Measurements from ENCODE around the gene FOXE3.

FOXE3 gene

DNA sequence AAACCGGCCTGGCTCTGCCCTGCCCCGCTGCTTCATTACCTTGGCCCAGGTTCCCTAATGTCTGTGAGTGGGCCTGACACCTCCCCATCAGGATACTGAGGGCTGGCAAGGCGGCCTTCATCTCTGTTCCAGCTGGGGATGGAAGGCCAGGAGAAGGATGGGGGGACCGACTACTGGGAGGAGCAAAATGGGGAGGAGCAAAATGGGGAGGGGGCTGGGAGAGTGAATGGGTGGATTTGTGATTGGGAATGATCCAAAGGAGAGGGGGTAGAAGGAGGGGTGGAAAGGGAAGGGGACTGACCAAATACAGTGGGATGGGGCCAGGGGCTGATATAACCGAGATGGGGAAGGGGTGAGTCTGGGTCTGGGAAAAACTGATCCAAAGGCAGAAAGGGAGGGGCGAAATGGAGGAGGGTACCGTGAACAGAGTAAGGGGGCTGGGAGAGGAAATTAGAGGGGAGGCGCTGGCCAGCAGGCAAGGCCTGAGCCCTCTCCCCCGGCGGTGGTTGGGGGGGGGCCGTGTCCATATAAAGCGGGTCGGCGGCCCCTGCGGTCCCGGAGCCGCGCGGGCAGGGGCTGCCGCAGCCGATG, at the start of gene FOXE3:
Gene FOXE3 (plus strand): TSS at position 558 of the 591 bp plus-strand sequence. CDS start 31 bp downstream, at position 589.
- no peak for DNase-seq

DNA sequence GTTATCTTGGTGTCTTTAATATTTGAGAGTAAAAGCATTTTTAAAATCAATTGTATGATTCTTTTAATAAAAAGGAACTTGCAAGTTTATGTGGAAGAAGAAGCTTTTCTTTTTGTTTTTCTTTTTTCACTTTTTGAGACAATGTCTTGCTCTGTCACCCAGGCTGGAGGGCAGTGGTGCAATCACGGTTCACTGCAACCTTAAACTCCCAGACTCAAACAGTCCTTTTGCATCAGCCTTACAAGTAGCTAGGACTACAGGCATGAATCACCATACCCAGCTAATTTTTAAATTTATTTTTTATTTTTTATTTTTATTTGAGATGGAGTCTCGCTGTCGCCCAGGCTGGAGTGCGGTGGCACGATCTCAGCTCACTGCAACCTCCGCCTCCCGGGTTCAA, 48.4 kb upstream of the FOXE3 start:
- no peak for DNase-seq

DNA sequence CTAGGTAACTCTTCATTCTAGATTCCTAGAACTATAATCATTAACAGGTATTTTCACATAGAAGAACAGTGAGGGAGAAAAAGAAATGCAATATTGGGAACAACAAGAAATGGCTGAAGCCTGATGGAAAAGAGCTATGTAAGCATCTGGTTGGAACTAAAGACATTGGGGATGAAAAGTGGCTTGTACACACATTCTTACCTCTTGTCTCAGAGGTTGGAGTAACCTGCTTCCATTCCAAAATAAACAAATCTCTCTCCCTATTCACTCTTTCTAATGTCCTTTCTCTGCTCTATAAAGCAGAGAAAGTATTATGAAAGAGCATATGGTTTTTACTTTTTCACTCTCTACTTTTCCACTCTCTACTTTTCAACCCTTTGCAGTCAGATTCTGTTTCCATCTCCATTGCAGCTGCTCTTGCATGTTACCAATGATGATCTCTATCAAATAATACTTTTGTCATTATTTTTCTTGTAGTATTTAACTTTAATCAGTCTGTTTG, 45.0 kb upstream of the FOXE3 start:
- DNase-seq: no peak

DNA sequence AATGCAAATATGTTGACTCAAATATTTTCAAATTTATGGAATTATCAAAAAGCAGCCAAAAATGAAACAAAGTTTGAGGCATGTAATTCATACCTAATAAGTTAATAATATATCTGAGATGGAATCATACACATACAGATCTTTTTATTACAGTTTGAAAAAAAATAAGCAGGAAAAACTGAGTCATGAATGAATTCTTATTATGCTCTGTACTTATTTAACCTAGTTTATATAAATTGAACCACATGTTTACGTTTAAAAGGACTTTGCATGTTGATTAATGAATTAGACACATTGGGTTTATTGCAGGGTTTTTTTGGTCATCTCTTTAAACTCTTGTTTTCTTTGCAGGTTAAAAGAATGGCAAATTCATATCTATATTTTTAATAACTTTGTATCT, 41.6 kb upstream of the FOXE3 start:
- no peak for DNase-seq

DNA sequence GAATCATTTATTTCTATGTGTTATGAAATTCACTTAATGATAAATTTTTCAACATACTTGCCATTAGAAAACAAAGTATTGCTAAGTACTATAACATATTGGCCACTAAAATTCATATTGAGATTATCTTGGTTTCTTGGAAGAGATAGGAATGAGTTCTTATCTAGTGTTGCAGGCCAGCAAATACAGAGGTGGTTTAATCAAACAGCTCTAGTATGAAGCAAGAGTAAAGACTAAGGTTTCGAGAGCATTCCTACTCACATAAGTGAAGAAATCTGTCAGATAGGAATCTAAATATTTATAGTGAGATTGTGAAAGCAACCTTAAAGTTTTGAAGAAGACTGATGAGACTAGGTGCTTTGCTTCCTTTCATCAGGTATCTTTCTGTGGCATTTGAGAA, 37.9 kb upstream of the FOXE3 start:
- peak; percentile 59 for DNase-seq

DNA sequence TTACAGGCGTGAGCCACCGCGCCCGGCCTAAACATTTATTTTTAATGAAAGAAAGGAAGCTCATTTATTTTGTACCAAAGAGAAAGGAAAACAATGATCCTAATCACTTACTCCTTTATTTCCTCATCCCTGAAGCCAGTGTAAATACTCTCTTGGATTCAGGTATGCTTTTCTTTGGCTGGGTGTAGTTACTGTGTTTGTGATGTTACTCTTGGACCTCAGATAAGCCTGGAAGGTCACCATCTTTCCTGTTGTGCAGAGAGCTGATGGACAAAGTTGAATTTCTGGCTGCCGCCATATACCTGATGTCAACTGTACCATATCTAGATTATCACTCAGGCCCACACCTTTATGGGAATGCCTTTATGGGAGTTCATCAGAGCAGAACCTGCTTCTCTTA, 35.4 kb upstream of the FOXE3 start:
- DNase-seq: no peak

DNA sequence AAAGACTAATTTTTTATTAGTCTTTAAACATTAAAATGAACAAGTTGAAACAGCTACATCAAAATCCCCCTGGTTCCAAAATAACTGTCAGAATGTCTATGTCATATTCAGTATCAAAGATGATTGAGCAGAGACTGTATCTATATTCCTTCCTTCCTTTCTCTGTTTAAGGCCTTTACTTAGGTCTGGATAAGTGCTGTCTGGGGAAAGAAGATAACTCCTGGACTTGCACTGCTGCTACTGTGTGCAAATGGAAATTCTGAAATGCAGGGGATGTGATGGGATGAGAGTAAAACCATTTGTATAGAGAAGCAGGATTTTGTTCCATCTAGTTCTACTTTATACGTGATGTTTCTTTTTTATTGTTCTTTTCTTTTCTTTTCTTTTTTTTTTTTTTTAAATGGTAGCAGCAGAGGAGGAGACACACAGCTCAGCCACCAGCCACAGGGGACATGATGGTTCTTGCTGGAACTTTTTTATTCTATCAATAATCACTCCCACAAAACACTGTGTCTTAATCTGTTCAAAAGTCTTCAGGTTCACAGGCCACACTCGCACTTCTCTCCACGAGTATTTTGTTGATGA, 33.6 kb upstream of the FOXE3 start:
- peak; percentile 56 for DNase-seq

DNA sequence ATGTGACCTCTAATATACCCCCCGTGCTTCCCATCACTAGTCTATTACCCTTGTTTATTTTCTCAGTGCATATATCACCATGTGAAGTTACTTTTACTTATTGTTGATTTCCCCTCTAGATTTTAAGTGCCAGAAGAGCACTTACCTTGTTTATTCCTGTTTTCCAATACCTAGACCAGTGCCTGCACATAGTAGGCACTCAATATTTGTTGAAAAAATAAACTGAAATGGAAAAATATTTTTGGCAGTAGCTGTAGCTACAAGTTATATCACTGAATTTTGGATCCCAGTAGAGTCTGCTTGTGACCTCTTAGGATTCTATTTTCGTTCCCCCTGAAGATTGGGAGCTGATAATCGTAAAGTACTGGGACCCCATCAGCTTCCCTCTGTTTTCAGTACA, 32.0 kb upstream of the FOXE3 start:
- no peak for DNase-seq

DNA sequence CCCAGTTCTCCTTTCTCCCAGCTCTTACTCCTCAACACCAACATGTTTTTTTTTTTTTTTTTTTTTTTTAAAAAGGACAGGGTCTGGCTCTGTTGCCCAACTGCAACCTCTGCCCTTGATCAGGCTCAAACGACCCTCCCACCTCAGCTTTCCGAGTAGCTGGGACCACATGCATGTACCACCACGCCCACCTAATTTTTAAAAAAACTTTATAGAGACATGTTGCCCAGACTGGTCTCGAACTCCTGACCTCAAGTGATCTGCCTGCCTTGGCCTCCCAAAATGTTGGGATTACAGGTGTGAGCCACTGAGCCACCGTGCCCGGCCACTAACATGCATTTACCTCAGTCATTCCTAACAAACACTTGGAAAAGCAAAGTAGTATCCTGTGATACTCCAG, 31.1 kb upstream of the FOXE3 start:
- DNase-seq: no peak

DNA sequence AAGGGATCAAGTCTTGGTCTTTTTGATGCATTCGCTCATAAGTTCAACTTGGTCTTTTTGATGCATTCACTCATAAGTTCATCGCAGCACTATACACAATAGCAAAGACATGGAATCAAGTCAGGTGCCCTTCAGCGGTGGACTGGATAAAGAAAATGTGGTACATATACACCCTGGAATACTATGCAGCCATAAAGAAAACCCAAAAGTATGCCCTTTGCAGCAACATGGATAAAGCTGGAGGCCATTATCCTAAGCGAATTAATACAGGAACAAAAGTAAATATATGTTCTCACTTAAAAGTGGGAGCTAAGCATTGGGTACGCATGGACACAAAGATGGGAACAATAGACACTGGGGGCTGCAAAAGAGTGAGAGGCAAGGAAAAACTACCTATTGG, 29.8 kb upstream of the FOXE3 start:
- no peak for DNase-seq

DNA sequence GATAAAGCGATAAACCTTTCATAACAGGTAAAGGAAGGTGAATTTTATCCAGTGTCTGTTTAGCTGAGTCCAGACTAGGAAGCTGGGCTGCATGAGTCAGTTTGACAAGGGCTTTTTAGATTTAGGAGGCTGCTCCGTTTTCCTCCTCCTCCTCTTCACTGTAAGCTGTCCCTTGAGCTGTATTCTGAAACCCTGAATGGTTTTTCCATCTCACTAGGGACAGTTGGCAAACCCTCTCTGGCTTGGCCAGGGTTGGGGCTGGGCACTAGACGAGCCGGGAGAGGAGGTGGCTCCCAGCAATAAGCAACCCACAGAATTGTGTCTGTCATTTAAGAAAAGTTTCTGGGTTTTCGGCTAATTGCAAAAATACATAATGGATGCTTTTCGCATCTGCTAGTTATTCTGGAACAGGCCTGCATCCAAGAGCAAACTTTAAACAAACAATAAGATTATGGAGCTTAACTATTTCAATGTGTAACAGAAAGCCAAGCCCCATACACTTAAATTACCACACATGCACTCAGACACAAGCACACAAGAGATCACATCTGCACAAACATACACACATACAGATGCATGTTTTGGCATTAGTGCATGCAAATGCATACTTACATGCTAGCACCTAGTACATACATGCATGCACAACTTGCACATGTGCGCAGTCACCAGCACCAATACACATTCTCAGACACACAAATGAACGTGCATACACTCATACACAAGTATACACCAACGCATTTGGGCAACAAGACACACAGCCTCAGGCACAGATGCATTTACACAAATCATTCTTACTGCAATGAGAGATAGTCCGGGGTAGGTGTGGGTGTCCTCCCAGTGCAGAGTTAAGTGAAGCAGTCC, 27.8 kb upstream of the FOXE3 start:
- DNase-seq: no peak

DNA sequence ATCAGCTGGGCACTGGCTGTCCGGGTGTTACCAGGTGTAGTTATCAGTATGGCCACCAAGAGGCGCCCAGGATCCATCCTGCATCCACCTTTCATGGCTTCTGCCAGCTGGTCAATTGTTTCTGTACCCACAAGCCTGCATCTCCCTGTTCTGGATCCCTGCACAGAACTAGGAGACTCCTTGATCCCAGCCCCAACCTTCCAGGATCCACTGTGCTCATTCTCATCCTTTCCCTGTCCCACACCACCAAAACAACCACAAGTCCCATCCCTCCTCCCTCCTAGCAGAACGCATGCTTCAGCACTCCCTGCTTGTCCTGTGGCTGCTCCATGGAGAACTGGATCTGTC, 27.2 kb upstream of the FOXE3 start:
- DNase-seq: peak; percentile 80

DNA sequence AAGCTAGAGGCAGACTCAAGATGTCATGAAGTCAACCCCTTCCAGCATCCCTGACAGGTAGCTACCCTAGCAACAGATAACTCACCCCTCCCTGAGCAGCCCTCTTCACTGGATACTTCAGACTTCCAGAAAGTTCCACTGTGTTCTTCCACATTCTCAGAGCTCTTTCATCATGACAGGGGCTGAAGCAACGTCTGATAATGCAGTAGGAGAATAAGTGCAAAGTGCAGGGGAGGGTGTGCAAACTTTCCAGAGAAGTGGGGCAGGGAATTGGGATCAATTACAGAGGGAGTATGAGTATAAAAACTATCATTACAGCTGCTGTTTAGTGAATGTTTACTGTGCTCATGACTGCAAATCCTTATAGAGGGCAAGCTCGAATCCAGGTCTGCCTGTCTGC, 26.4 kb upstream of the FOXE3 start:
- DNase-seq: no peak

DNA sequence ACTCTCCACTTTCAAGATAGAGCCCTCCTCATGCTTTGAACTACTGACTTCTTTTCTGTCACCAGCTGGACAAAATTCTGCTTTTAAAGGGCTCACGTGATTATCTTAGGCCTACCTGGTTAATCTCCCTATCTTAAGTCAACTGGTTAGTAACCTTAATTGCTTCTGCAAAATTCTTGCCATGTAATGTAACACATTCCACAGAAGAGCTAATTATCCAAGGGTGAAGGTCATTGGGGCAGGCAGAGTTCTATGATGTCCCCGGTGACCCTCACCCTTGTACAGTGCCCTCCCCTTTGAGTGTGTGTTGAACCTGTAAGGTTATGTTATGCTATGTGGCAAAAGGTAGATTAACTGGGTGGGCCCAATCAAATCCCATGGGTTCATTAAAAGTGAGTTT, 25.2 kb upstream of the FOXE3 start:
- DNase-seq: no peak

DNA sequence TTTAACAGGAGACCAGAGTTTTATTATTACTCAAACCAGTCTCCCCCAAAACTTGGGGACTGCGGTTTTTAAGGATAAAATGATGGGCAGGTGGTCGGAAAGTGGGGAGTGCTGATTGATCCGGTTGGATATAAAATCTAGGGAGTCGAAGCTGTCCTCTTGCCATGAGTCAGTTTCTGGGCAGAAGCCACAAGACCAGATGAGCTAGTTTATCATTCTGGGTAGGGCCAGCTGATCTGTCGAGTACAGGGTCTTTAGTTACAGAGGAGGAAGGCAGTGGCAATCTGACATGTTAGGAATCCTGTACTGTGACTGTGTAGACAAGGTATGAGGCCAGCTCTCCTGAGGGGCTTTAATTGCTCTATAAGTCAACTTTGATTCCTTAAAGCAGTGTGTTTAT, 22.9 kb upstream of the FOXE3 start:
- DNase-seq: no peak

DNA sequence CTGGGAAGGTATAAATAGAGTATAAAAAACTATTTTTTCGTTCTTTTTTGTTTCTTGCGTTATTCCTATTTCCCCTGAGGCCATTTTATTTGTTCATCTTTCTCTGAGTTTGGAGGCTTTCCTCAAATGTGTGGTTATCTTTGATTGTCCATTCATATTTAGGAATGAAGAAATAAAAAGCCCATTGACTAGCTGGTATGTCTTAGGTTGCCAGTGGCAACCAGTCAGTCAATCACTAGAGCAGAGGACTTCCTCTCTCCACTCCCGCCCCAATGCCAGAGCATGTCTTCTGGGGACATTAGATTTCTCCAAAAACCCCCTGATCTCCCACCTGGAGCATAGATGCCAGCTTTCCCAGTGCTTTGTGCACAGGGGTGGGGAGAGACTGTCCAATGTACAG, 20.7 kb upstream of the FOXE3 start:
- no peak for DNase-seq

DNA sequence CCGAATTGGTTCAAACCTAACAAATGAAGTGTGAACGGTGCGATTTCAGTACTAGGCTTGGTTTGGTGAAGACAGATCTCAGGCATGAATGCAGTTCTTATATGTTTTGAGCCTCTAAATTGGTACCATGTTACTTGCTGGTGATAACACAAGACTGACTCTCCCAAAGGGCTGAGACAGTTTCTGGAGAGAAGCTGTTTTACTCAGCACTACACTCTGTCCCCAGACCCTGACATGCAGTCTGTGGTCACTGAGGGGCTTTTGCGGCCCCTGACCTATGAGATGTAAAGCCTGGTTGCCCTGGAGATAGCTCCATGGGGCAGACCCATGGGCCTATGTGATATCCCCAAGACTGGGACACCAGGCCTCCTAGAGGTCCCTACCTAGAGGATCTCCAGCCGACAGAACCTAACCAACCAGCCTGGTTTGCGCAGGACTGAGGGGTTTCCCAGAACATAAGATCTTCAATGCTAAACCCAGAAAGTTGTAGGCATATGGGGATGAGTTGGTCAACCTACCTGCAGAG, 19.4 kb upstream of the FOXE3 start:
- DNase-seq: no peak

DNA sequence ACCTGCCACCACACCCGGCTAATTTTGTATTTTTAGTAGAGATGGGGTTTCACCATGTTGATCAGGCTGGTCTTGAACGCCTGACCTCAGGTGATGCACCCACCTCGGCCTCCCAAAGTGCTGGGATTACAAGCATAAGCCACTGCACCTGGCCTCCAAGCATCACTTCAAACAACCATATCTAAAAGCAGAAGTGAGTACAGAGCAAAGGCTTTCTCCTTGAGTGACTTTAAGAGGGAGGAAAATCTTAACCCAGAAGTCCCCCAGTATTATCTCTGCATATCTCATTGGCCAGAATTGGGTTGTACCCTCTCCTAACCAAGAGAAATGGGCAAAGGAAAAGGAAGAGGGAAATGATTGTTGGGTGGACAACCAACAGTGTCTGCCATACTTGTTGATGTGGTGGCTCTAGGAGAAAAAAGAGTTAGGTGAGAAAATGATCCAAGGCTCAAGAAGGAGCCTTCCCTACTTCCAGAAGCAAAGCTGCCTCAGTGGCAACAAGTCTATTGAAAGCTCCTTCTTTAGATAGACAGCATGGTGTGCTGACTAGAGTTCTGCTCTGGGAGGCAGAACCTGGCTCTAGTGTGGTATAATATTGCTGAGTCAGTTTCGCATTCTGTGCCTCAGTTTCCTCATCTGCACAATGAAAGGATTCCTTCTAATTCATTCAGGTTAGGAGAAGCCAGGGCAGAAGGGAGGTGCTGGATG, 16.8 kb upstream of the FOXE3 start:
- no peak for DNase-seq

DNA sequence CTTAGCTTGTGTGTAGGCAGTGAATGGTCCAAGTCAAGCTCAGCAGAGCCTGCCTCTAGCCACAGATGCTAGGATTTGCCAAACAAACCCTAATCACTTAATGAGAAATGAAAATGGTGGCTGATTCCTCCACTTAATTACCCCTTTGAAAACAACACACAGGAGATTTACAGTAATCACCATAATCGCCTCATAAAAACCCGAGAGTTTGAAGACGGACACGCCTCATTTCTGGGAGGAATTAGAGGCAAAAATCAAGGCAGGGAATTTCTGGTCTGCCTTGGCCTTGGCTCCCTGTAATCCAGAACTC, 16.3 kb upstream of the FOXE3 start:
- no peak for DNase-seq

DNA sequence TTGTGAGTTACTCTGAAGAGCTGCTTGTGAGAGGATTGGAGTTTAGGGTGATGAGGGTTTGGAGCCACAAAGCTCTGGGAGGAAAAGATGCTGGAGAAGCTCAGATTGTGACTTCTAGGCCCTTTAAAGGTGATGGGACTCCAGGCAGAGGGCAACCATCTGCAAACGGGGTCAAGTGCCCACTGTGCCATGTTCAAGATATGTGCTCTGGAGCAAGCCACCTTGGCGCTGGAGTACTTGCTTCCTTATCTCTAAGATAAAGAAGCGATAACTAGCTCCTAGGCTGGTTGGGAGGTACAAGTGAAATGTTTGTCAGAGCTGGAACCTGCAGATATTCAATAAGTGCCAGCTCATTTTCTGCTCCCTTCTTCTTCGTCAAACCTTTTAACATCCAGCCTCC, 14.3 kb upstream of the FOXE3 start:
- DNase-seq: no peak

DNA sequence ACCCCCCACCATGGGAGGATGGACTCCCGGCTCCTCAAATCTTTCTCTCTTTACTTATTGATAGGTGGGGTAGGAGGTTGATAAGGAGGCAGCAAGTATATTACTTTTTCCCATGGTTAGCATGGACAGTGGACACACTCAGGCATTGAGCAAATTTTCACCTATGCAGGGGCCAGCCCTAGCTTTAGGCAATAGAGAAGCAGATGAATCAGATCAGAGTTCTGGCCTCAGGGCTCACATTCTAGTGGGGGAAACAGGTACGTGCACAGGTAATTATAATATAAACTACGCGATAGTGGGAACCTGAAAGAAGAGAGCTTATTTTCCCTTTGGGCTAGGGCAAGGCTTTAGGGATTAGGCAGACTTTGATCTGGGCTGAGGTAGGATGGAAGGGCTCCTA, 13.5 kb upstream of the FOXE3 start:
- no peak for DNase-seq

DNA sequence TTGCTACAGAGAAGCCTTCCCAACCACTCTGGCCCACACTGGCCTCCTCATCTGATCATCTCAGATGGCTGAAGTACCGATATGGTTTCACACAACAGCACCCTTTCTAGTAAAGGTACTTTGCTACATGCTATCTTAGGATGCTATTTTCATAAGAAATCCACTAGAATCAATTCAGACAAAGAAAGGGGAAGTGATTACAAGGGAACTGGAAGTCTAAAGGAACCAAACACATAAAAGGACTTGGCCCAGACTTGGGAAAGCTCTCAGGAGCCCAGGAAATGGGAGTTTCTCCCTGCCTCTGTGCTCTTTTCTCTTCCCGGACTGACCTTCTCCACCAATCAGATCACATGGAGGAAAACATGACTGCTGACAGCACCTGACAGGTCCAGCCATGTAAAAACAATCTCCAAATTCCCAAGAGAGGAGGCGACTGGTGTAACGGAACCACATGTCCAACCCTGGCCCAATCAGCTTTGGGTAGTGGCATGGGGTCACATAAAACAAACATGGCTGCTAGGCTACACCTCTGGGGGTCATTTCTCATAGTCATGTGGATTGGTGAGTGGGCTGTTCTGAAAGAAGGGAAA, 12.7 kb upstream of the FOXE3 start:
- DNase-seq: no peak

DNA sequence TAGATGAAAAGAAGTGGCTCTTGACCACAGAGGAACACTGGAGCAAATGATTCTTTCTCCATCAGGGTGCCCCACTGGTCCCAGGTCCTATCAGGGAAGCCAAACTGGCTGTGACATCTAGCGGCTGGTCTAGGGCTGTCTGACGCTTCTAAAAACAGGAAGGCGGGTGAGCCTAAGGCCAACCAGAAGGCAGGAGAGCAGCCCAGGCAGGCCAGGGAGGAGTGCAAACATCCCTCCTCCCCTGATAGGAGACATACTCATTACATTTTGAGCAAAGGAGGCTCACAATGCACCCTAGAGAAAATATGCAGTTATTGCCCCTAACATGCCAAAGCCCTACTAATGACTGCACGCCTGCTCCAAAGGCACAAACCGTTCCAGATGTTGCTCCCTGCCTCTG, 10.4 kb upstream of the FOXE3 start:
- DNase-seq: peak; percentile 62
